Epithelial cell of esophagus (primary cell): ENCODE results near the gene MASP1.

Source experiments
- DNase-seq: peaks from one replicate; pipeline ENCODE4 v3.0.0; 2010; ENCODE audit warnings: low read depth
- H3K4me3 ChIP-seq: 2 replicates; pipeline ENCODE4 v1.5.1; 2011; ENCODE audit warnings: mild to moderate bottlenecking, low read length, control low read depth
- TF ChIP-seq, protein P1 (sequence below): IDR thresholded peaks from 2 replicates; pipeline ENCODE4 v1.5.1; 2011; ENCODE audit warnings: low read depth, mild to moderate bottlenecking, low read length, control low read depth, inconsistent platforms; ENCODE audit not compliant: insufficient read depth; ENCODE audit errors: missing control alignments

Gene MASP1

DNA sequence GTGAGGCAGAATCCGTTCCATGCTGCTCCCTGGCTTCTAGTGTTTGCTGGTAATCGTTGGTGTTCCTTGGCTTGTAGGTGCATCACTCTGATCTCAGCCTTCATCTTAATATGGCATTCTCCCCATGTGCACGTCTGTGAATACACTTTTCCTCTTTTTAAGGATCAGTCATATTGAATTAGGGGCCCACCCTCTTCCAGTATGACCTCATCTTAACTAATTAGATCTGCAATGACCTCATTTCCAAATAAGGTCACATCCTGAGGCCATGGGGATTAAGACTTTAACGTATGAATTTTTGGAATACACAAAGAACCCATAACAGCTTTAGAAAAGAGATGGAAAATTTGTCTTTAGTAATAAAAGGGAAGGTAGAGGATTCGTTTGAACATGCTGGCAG lies 34.1 kb upstream of the MASP1 start:
- TF ChIP-seq, protein P1, sequence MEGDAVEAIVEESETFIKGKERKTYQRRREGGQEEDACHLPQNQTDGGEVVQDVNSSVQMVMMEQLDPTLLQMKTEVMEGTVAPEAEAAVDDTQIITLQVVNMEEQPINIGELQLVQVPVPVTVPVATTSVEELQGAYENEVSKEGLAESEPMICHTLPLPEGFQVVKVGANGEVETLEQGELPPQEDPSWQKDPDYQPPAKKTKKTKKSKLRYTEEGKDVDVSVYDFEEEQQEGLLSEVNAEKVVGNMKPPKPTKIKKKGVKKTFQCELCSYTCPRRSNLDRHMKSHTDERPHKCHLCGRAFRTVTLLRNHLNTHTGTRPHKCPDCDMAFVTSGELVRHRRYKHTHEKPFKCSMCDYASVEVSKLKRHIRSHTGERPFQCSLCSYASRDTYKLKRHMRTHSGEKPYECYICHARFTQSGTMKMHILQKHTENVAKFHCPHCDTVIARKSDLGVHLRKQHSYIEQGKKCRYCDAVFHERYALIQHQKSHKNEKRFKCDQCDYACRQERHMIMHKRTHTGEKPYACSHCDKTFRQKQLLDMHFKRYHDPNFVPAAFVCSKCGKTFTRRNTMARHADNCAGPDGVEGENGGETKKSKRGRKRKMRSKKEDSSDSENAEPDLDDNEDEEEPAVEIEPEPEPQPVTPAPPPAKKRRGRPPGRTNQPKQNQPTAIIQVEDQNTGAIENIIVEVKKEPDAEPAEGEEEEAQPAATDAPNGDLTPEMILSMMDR, result no peak
- no peak for DNase-seq
- no peak overlapping the region for H3K4me3 ChIP-seq

DNA sequence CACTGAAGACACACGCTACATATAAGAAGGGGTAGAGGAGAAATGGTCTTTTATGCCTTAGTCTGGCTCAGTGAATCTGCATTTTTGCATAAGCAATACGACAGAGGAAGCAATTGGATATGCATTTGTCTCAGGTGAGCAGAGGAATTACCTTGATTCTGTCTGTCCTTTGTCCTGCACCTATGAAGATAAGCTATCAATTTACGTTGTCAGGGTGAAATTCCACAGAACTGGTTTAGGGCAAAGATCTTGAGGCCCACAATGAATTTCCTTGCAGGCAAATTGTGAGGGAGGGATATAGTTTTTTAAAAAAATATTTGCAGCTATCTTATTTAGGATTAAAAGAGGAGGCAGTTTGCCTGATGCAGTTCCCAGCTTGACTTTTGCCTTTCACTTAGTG lies 31.6 kb upstream of the MASP1 start:
- DNase-seq, result no peak
- no peak overlapping the region for H3K4me3 ChIP-seq
- TF ChIP-seq, protein P1, result no peak

DNA sequence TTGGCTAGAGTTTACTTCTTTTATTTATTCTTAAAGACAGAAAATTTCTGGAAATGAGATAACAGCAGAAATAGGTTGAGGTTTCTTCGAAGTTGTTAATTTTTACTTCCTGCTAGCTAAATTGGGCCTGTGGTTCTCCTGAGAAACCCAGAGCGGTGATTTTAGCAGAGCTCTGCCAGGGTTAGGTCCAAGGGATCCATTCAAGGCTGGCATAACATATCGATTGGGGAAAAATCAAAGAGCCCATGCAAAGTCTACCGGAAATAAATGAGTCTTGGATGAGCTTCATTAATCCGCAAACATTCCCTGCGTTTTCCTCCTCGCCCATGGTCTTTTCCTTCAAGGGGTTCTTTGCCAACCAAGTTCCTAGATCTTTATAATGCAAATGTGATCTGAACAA lies 30.8 kb upstream of the MASP1 start:
- no peak for DNase-seq
- H3K4me3 ChIP-seq, result no peak overlapping the region
- TF ChIP-seq, protein P1, result no peak

DNA sequence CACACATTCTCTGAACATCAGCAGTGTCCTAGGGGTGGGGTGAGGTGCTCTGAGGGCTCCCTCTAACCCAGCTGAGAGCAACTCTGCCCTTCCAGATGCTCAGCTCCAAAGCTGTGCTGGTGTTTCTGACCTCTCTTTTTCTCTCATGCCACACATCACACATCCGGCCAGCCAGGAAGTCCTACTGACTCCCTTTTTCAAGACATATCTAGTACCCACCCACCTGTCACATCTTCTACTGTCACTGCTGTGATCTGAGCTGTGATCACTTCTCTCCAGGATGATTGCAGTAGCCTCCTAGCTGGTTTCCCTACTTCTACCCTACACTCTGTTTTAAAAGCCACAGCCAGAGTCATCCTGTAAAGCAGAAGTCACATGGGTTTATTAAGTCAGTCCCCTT lies 30.2 kb upstream of the MASP1 start:
- DNase-seq, result no peak
- TF ChIP-seq, protein P1, result no peak
- no peak overlapping the region for H3K4me3 ChIP-seq

GRCh38 chr3:187319699-187320302 lies 28.3 kb upstream of the MASP1 start:
- peak; percentile 68 for DNase-seq
- TF ChIP-seq, protein P1, result peak; percentile 95
- no peak overlapping the region for H3K4me3 ChIP-seq

GRCh38 chr3:187318819-187319616 lies 27.5 kb upstream of the MASP1 start:
- H3K4me3 ChIP-seq, result no peak overlapping the region
- TF ChIP-seq, protein P1, result peak; percentile 83
- DNase-seq, result peak; percentile 56
